ENCODE measurements around the gene PRR12.

Gene PRR12

DNA sequence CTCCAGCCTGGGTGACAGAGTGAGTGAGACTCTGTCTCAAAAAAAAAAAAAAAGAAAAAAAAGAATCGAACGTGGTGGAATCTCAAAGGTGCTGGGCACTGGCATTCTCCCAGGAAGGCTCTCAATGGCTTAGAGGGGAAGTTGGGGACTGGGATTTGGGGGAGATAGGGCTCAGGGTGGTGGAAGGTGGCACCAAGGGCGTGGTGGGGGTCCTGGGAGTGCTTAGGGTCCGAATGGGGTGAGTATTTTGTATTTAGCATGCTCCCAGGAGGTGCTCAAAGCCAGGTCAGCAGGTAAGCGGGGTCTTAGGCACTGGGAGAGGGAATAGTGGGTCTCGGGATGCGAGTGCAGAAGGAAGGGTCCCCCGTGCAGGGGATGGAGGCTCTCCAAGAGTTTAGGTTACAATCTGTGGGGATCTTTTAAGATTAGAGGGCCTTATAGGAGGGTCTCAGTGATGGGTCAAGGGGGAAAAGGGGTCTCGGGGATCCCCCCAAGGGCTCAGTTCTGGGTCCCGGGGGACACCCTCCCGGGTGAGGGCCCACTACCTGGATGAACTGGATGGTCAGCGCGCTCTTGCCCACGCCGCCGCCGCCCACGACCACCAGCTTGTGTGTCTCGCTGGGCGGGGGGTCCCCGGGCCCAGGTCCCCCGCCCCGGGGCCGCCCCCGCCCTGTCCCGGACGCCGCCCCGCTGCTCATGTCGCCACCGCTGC lies 48.6 kb downstream of the PRR12 start:
- Histone ChIP-seq H3K27ac (peak overlapping the region; percentile 96), H3K9me3 (no peaks in the 10 kb centered on the region), H3K36me3 (no peaks in the 10 kb centered on the region), H3K4me3 (ENCODE audit: low read depth in 1 of 2, low read length in 1 of 2) (peak overlapping the region; percentile 91 to 93), H3K4me1 (ENCODE audit: control insufficient read depth in 1 of 2, insufficient read depth in 1 of 2, low read depth in 1 of 2, low read length in 1 of 2) (peaks cover 41 to 42% of the 10 kb centered on the region in 2 experiments), H3K27me3 (peaks cover 46% of the 10 kb centered on the region)
- TF ChIP-seq, protein P1, sequence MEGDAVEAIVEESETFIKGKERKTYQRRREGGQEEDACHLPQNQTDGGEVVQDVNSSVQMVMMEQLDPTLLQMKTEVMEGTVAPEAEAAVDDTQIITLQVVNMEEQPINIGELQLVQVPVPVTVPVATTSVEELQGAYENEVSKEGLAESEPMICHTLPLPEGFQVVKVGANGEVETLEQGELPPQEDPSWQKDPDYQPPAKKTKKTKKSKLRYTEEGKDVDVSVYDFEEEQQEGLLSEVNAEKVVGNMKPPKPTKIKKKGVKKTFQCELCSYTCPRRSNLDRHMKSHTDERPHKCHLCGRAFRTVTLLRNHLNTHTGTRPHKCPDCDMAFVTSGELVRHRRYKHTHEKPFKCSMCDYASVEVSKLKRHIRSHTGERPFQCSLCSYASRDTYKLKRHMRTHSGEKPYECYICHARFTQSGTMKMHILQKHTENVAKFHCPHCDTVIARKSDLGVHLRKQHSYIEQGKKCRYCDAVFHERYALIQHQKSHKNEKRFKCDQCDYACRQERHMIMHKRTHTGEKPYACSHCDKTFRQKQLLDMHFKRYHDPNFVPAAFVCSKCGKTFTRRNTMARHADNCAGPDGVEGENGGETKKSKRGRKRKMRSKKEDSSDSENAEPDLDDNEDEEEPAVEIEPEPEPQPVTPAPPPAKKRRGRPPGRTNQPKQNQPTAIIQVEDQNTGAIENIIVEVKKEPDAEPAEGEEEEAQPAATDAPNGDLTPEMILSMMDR (IDR thresholded peaks at IDR 0.05), result no peak

DNA sequence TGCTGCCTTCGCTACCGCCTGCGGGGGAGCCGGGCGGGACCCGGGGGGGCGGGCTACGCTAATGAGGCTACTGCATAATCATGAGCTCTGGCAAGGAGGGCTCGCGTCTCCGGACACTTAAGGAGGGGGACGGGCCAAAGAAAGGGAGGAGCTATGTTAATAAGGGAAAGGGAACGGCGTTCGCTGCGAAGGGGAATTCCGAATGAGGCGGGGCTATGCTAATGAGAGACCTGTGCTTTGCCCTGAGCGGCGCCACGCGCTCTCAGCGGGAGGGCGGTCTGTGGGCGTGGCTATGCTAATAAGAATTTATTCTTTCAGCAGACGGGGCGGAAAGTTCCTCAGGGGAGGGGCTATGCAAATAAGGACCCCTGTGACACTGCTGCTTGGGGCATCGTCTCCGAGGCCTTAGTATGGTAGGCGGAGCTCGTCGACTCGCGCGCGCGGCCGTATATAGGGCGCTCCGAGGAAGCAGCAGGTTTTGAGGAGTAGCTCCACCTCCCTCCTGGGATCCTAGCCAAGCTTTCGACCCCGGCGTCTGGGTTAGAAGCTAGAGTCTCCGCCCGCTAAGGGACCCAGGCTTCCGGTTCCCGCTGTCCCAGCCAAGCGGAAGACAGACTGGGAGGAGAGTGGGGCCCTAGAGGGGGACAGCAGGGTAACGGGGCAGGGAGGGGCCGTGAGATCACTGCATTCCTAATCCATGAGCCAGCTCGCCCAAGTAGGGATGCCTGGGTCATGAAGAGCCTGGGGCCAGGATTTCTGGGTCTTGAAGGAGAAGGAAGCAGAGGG lies 49.3 kb downstream of the PRR12 start, which contains the start of gene RRAS:
RRAS (minus strand) TSS at position 31 of the 786 bp plus-strand sequence. CDS start 45 bp downstream, outside the sequence.
- Histone ChIP-seq H3K36me3 (peaks cover 5% of the 10 kb centered on the region), H3K27ac (peak within 1 kb of the TSS; percentile 96), H3K9me3 (no peaks in the 10 kb centered on the region), H3K4me3 (ENCODE audit: low read depth in 1 of 2, low read length in 1 of 2) (peak within 1 kb of the TSS; percentile 91 to 93), H3K4me1 (ENCODE audit: control insufficient read depth in 1 of 2, insufficient read depth in 1 of 2, low read depth in 1 of 2, low read length in 1 of 2) (peaks cover 41 to 42% of the 10 kb centered on the region in 2 experiments), H3K27me3 (peaks cover 43% of the 10 kb centered on the region)
- TF ChIP-seq, protein P1 (IDR thresholded peaks at IDR 0.05), result peak; percentile 20

DNA sequence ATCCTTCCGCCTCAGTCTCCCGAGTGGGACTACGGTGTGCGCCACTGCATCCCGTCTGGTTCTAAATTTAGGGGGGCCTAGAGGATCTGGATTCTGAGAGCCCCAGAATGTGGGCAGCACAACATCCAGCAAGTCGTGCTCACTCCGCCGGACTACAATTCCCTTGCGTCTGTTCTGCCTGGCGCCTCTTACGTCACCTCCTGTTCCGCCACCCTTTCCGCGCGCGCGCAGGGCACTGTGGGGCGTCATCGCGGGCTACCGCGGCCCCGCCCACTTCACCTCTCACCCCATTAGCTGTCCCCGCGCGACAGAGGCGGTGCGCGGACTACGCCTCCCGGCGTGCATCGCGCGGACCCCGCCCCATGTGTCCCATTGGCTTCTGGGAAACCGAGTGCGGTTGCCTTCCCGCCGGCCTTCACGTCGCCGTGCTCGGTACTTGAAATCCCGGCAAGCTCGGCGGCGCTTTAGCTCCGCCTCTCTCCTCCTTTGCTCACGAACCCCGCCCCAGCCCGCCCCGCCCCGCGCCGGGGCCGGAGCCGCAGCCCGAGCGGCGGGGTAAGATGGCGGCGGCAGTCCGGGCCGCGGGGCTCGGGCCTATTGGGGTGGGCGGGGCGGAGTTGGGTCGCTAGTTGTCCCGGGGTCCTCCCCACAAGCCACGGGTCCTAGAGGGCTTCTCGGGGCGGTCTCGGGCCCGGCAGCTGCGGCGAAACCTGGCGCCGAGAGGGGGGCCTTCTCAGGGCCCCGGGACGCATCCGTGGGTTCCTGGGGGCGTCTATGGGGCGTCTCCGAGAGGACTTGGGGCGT lies 50.9 kb downstream of the PRR12 start, which contains the start of gene SCAF1:
SCAF1 (plus strand) TSS at position 522 of the 804 bp plus-strand sequence. CDS start 2,818 bp downstream, outside the sequence.
- H3K4me3 ChIP-seq (ENCODE audit: low read depth in 1 of 2, low read length in 1 of 2), result peak within 1 kb of the TSS; percentile 91 to 93
- peaks cover 29% of the 10 kb centered on the region for H3K27me3 ChIP-seq
- H3K4me1 ChIP-seq (ENCODE audit: control insufficient read depth in 1 of 2, insufficient read depth in 1 of 2, low read depth in 1 of 2, low read length in 1 of 2), result peaks cover 41 to 42% of the 10 kb centered on the region in 2 experiments
- H3K36me3 ChIP-seq, result peaks cover 21% of the 10 kb centered on the region
- TF ChIP-seq, protein P1 (IDR thresholded peaks at IDR 0.05), result peak; percentile 40
- H3K27ac ChIP-seq, result peak within 1 kb of the TSS; percentile 96
- no peaks in the 10 kb centered on the region for H3K9me3 ChIP-seq

DNA sequence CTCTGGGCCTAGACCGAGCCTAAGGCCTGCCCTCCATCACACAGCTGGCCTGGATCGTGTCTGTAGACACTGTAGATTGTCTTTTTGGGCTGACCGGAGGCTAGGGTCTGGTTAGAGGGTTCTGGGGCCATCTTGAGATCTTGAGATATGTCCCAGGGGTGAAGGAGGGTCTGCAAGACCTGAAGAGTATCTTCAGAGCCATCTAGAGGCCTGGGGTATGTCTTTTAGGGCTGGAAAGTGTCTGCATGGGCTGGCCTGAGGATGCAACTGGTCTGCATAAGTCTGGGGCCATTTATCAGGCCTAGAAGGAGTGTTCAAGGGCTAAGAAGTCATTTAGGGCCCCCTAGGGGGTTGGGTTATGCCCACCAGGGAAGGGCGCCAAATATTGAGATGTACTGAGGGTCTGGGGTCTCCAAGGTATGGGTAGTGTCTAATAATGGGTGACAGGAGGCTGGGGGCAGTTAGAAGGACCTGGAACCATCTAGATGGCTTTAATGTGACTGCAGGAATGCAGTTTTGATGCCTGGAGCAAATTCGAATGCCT lies 51.6 kb downstream of the PRR12 start:
- peaks cover 41 to 42% of the 10 kb centered on the region in 2 experiments for H3K4me1 ChIP-seq (ENCODE audit: control insufficient read depth in 1 of 2, insufficient read depth in 1 of 2, low read depth in 1 of 2, low read length in 1 of 2)
- H3K27ac ChIP-seq, result peak overlapping the region; percentile 96
- peaks cover 25% of the 10 kb centered on the region for H3K27me3 ChIP-seq

More for the DNA sequence above, 51.6 kb downstream of the PRR12 start:
- Histone ChIP-seq H3K36me3 (peaks cover 27% of the 10 kb centered on the region), H3K9me3 (no peaks in the 10 kb centered on the region), H3K4me3 (ENCODE audit: low read depth in 1 of 2, low read length in 1 of 2) (peak overlapping the region; percentile 91 to 93)
- TF ChIP-seq, protein P1 (IDR thresholded peaks at IDR 0.05), result no peak
